Pancreas (tissue), 10 donors: ENCODE results near the gene CWF19L2. TPM values are rescaled to one million over a fixed set of nuclear protein-coding genes. Genes with fewer than 3 reads are reported as not detected.
A peak's percentile ranks its signal among the peaks of the same experiment; 100 is the strongest.
"Not testable (repeated sequence)": the region's sequence is repeated elsewhere in the genome, so short reads cannot be mapped to it uniquely, and the experiment has no call there.

Experiments used
- ATAC-seq, 4 donors: fragments of 200-7000 bp; cut with Tn5 transposase; one replicate each; pipeline versions ENCODE4 v1.8.0 to v1.9.1; 2020; ENCODE audit warnings: mild to moderate bottlenecking in 4 of 4, moderate library complexity in 4 of 4
- DNase-seq, 6 donors: peaks; one replicate each; pipeline ENCODE4 v3.0.0-alpha.2; 2020
- FAIRE-seq: peaks from 2 replicates; lab custom pipeline; 2012; peaks lifted over from hg19 to GRCh38; lab: Jason Lieb, UNC
- H3K27ac ChIP-seq, 4 donors: fragments of 200-600 bp; sonication (generic); 1 replicate in 3 of 4; 2 replicates in 1 of 4; pipeline versions ENCODE4 v1.5.0 to v1.8.0; 2020
- H3K27me3 ChIP-seq, 4 donors: fragments of 200-600 bp; one replicate each; pipeline ENCODE4 v1.8.0; 2021
- H3K36me3 ChIP-seq, 3 donors: fragments of 200-600 bp; sonication (generic) in 1 of 3; one replicate each; pipeline versions ENCODE4 v1.5.0 to v1.8.0; 2020 to 2021
- H3K4me1 ChIP-seq, 3 donors: fragments of 200-600 bp; one replicate each; pipeline ENCODE4 v1.8.0; 2021
- H3K4me3 ChIP-seq, 4 donors: fragments of 200-600 bp; sonication (generic) in 2 of 4; one replicate each; pipeline versions ENCODE4 v1.5.0 to v1.8.0; 2020 to 2021
- H3K9me3 ChIP-seq, 4 donors: fragments of 200-600 bp; one replicate each; pipeline ENCODE4 v1.8.0; 2021
- WGBS, 2 donors: extraction: QIAGEN DNeasy Blood & Tissue Kit; methylation state at CpG; one replicate each; pipeline ENCODE4 v1.1.7; 2013; 5-methylcytosine and 5-hydroxymethylcytosine counted together
- intact Hi-C, 3 donors: fragments of 100-400 bp; cut with DNase I; formaldehyde crosslinking; loops; one replicate each; pipeline versions ENCODE4 v1.11.1 to v1.14.2; 2022
- polyA plus RNA-seq, 2 donors: library from polyadenylated mRNA; stranded (reverse); fragments of 200-250 nt; gene quantifications; one replicate each; pipeline ENCODE4 v1.2.3, GENCODE V29; 2013
- total RNA-seq, 6 donors: library from RNA; stranded (reverse); fragmentation: NEBNext Ultra II Directional in 4 of 6; extraction: Animal tissue kit (Norgen Biotek cat#: 25700) in 4 of 6; gene quantifications; one replicate each; pipeline versions ENCODE4 v1.2.1 to v1.2.4, GENCODE V29; 2021 to 2023
- TF ChIP-seq, protein P1 (sequence below), 4 donors: fragments of 200-600 bp; sonication (generic) in 3 of 4; IDR thresholded peaks; one replicate each; pipeline versions ENCODE4 v1.5.0 to v1.8.0; 2021; ENCODE audit warnings: antibody characterized with exemption in 4 of 4
- donor health status: healthy with polysubstance abuse.
- donor health status: DM: no; HTN: no; CAD: no; lungs with moderate emphysema.
- donor health status: DM: no; HTN: no; CAD: no.
- donor health status: control.
- donor health status: control.
- donor health status: Bipolar disorder and iron deficiency.
- donor health status: DM: yes; HTN: yes; CAD: no.
- donor health status: DM: no; HTN: no; CAD: no.
- donor health status: DM: no; HTN: no; CAD: no.
- donor health status: DM: yes; HTN: yes; CAD: no.

CWF19L2 gene
- total and polyA plus RNA-seq, 8 donors = 3.2 to 14.0 (median 6.2) TPM

DNA sequence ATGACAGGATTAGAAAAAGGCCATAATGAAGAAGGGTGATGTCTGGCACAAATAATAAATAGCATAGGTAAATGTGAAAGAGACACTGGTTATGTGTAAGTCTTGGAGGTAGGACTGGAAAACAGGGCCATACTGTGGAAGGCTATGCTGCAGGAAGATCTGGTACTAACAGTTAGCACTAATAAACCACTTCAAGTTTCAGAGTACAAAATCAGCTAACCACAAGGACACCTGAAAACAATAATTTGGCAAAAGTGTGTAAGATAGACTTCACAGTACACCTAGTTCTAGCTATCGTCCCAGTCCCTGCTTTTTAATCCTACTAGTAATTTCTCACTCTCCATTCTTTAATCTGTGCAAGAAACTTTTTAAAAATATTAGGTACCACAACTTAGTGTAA, 44.3 kb downstream of the CWF19L2 start:
- DNase-seq (no peak), ATAC-seq (no peak), FAIRE-seq (no peak)
- 86 to 92% methylated on average over 1 of the region's 1 CpG for WGBS, 2 donors
- Histone ChIP-seq H3K4me3 (no peak overlapping the region), H3K9me3 (no peaks in the 10 kb centered on the region), H3K27me3 (no peaks in the 10 kb centered on the region), H3K36me3 (peaks cover 0 to 8% (median 0%) of the 10 kb centered on the region in 3 donors), H3K4me1 (peaks cover 0 to 9% (median 0%) of the 10 kb centered on the region in 3 donors), H3K27ac (no peak overlapping the region)
- intact Hi-C loops = no loop called here
- TF ChIP-seq, protein P1, sequence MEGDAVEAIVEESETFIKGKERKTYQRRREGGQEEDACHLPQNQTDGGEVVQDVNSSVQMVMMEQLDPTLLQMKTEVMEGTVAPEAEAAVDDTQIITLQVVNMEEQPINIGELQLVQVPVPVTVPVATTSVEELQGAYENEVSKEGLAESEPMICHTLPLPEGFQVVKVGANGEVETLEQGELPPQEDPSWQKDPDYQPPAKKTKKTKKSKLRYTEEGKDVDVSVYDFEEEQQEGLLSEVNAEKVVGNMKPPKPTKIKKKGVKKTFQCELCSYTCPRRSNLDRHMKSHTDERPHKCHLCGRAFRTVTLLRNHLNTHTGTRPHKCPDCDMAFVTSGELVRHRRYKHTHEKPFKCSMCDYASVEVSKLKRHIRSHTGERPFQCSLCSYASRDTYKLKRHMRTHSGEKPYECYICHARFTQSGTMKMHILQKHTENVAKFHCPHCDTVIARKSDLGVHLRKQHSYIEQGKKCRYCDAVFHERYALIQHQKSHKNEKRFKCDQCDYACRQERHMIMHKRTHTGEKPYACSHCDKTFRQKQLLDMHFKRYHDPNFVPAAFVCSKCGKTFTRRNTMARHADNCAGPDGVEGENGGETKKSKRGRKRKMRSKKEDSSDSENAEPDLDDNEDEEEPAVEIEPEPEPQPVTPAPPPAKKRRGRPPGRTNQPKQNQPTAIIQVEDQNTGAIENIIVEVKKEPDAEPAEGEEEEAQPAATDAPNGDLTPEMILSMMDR (IDR thresholded peaks at IDR 0.05) = no peak

- no peak for DNase-seq
- Histone ChIP-seq H3K27ac (no peak overlapping the region), H3K27me3 (no peaks in the 10 kb centered on the region), H3K9me3 (no peaks in the 10 kb centered on the region), H3K36me3 (peaks cover 0 to 4% (median 0%) of the 10 kb centered on the region in 3 donors), H3K4me1 (peaks cover 0 to 15% (median 0%) of the 10 kb centered on the region in 3 donors), H3K4me3 (no peak overlapping the region)
- no peak for FAIRE-seq
- peak in 2 of 4 donors; percentile 36 to 43 for ATAC-seq
- whole genome bisulfite sequencing, 2 donors = 38 to 41% methylated on average over 1 of the region's 1 CpG
- TF ChIP-seq, protein P1 (IDR thresholded peaks at IDR 0.05) = no peak
- intact Hi-C loops = no loop called here
These were observed 48.8 kb downstream of the CWF19L2 start for GRCh38 chr11:107408762-107409211.

DNA sequence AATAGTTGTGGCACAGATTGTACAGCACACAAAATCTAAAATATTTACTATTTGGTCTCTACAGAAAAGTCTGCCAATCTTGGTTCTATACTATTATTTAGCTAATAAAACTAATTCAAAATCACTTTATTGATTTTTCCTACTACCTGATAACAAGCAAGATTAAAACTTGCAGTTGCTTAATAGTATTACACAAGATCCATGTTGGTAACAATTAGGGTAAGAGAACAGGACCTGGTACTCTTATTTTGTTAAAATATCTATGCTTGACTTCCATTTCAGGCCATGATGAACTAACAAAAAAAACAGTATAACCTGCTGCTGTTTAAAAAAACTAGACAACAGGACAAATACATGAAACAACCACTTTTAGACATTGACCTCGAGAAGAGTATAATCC, 52.4 kb downstream of the CWF19L2 start:
- no peak for DNase-seq
- no peaks in the 10 kb centered on the region for H3K27me3 ChIP-seq
- peaks cover 0 to 15% (median 0%) of the 10 kb centered on the region in 3 donors for H3K4me1 ChIP-seq
- no peak for FAIRE-seq
- no peaks in the 10 kb centered on the region for H3K9me3 ChIP-seq
- TF ChIP-seq, protein P1 (IDR thresholded peaks at IDR 0.05) = no peak
- no peak for ATAC-seq
- no peak overlapping the region for H3K4me3 ChIP-seq
- WGBS, 2 donors = 89 to 90% methylated on average over 1 of the region's 1 CpG
- H3K36me3 ChIP-seq = no peaks in the 10 kb centered on the region
- intact Hi-C loops = no loop called here
- H3K27ac ChIP-seq = no peak overlapping the region

DNA sequence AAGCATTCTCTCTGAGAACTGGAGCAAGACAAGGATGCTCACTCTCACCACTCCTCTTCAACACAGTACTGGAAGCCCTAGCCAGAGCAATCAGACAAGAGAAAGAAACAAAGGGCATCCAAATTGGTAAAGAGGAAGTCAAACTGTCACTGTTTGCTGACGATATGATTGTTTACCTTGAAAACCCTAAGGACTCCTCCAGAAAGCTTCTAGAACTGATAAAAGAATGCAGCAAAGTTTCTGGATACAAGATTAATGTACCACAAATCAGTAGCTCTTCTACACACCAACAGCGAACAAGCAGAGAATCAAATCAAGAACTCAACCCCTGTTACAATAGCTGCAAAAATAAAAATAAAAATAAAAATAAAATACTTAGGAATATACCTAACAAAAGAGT, 56.5 kb downstream of the CWF19L2 start:
- DNase-seq, FAIRE-seq, H3K4me3 ChIP-seq, intact Hi-C loops, H3K4me1 ChIP-seq, H3K27me3 ChIP-seq, H3K27ac ChIP-seq, ATAC-seq, H3K36me3 ChIP-seq, H3K9me3 ChIP-seq: not testable (repeated sequence)
- 91% methylated on average over 2 of the region's 2 CpGs for WGBS, 2 donors

DNA sequence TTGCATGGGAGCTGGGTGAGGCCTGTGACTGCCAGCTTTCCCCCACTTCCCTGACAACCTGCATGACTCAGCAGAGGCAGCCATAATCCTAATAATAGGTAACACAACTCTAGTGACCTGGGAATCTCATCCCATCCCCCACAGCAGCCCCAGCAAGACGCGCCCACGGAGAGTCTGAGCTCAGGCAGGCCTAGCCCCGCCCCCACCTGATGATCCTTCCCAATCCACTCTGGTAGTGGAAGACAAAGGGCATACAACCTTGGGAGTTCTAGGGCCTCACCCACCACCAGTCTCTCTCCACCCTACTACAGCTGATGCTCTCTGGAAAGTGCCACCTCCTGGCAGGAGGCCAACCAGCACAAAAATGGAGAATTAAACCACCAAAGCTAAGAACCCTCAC, 60.3 kb downstream of the CWF19L2 start:
- no peak for ATAC-seq

More for the DNA sequence above, 60.3 kb downstream of the CWF19L2 start:
- Histone ChIP-seq H3K4me3 (no peak overlapping the region), H3K9me3 (no peaks in the 10 kb centered on the region), H3K27me3 (no peaks in the 10 kb centered on the region), H3K27ac (no peak overlapping the region), H3K36me3 (no peaks in the 10 kb centered on the region), H3K4me1 (no peaks in the 10 kb centered on the region)
- 93% methylated on average over 4 of the region's 4 CpGs for WGBS, 2 donors
- DNase-seq = peak in 1 of 6 donors; percentile 33
- intact Hi-C loops = no loop called here
- FAIRE-seq = no peak
- TF ChIP-seq, protein P1 (IDR thresholded peaks at IDR 0.05) = no peak
